SK-N-SH treated with all-trans-retinoic acid at 6 μM for 48 hours (cell line): Measurements from ENCODE around the gene STXBP3.

Source experiments
- ARNTL ChIP-seq: fragments of 450-650 bp; formaldehyde crosslinking; IDR thresholded peaks from 2 replicates; pipeline ENCODE4 v1.5.0; 2020; ENCODE audit warnings: low read depth, mild to moderate bottlenecking, moderate library complexity, borderline replicate concordance
- CSDC2 ChIP-seq: fragments of 250-450 bp; sonication (Bioruptor Pico); IDR thresholded peaks from 2 replicates; pipeline ENCODE4 v1.5.0; 2020; ENCODE audit warnings: mild to moderate bottlenecking, moderate library complexity
- GLIS3 ChIP-seq: fragments of 250-450 bp; sonication (Bioruptor Pico); IDR thresholded peaks from 2 replicates; pipeline ENCODE4 v1.5.0; 2020; ENCODE audit warnings: mild to moderate bottlenecking, moderate library complexity
- ISL1 ChIP-seq: fragments of 250-450 bp; sonication (Bioruptor Pico); IDR thresholded peaks from 2 replicates; pipeline ENCODE4 v2.1.2; 2022; ENCODE audit warnings: mild to moderate bottlenecking, moderate library complexity
- ZC3H10 ChIP-seq: fragments of 250-450 bp; sonication (Bioruptor Pico); IDR thresholded peaks from 2 replicates; pipeline ENCODE4 v1.5.1; 2021; ENCODE audit warnings: mild to moderate bottlenecking, moderate library complexity
- ZFP3 ChIP-seq: fragments of 250-450 bp; sonication (Bioruptor Pico); IDR thresholded peaks from 2 replicates; pipeline ENCODE4 v1.5.0; 2020; ENCODE audit warnings: mild to moderate bottlenecking, moderate library complexity
- ZFP30 ChIP-seq: fragments of 450-650 bp; formaldehyde crosslinking; IDR thresholded peaks from 2 replicates; pipeline ENCODE4 v1.5.0; 2022; ENCODE audit warnings: mild to moderate bottlenecking, moderate library complexity
- ZNF8 ChIP-seq: fragments of 450-650 bp; formaldehyde crosslinking; IDR thresholded peaks from 2 replicates; pipeline ENCODE4 v1.5.0; 2020; ENCODE audit warnings: mild to moderate bottlenecking, moderate library complexity
- TF ChIP-seq, protein P1 (sequence below): fragments of 250-450 bp; sonication (Bioruptor Pico); IDR thresholded peaks from 2 replicates; pipeline ENCODE4 v1.5.1; 2020; ENCODE audit warnings: low read depth, mild to moderate bottlenecking, moderate library complexity
- TF ChIP-seq, protein P2 (sequence below): fragments of 250-450 bp; sonication (Bioruptor Pico); IDR thresholded peaks from 2 replicates; pipeline ENCODE4 v1.5.0; 2020; ENCODE audit warnings: mild to moderate bottlenecking, moderate library complexity
- TF ChIP-seq, protein P3 (sequence below): fragments of 250-450 bp; sonication (Bioruptor Pico); IDR thresholded peaks from 2 replicates; pipeline ENCODE4 v1.8.0; 2021; ENCODE audit warnings: low read depth, mild to moderate bottlenecking, moderate library complexity, borderline replicate concordance
- TF ChIP-seq, protein P4 (sequence below): fragments of 250-450 bp; sonication (Bioruptor Pico); IDR thresholded peaks from 2 replicates; pipeline ENCODE4 v1.8.0; 2020; ENCODE audit warnings: mild to moderate bottlenecking, moderate library complexity, borderline replicate concordance

DNA sequence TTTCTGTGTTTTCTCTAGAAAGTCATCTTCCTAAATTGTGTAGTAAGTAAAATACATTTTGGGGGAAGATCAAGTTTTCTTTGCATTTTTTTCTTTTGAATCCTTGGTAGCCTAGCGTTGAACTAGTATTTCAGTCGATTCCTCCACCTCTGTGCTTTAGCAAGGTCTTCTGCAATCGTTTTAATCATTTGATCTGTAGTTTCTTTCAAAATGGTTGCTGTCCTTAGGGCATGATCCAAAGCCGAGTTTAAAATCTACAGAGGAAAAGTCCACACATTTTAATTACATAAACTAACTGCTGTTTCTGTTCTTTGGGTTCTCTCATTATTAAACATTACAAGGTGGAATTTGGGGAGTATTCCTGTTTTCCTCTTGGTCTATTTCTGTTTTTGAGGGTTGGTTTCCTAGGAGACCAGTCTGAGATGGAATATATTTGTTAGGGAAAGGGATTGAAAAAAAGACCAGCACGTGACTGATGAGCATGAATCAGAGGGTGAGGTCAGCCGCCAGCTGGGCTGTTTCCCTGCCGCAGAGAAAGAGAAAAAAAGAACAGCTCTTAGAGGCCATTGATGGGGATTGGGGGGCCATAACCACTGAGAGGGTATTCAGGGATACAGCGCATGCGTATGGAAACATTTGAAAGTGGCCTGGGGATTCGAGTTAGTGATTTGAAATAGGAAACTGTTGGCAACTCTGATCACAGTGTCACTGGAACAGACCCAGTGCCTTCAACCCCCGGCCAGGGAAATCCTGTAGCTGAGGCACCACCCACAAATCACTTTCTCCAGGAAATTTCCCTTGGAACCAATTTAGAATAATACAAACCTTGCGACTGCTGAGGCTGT lies 69.8 kb downstream of the STXBP3 start:
- TF ChIP-seq ISL1 (no peak), GLIS3 (CRISPR knock-in tag) (no peak), ZFP3 (CRISPR knock-in tag) (no peak), ARNTL (CRISPR knock-in tag) (0 out of 2 replicates have a peak, but pooled peaks have one; percentile 34), ZC3H10 (CRISPR knock-in tag) (no peak), ZFP30 (CRISPR knock-in tag) (no peak), ZNF8 (no peak; the same call in 1 of the 2 replicates), CSDC2 (CRISPR knock-in tag) (no peak)
- TF ChIP-seq, protein P1, sequence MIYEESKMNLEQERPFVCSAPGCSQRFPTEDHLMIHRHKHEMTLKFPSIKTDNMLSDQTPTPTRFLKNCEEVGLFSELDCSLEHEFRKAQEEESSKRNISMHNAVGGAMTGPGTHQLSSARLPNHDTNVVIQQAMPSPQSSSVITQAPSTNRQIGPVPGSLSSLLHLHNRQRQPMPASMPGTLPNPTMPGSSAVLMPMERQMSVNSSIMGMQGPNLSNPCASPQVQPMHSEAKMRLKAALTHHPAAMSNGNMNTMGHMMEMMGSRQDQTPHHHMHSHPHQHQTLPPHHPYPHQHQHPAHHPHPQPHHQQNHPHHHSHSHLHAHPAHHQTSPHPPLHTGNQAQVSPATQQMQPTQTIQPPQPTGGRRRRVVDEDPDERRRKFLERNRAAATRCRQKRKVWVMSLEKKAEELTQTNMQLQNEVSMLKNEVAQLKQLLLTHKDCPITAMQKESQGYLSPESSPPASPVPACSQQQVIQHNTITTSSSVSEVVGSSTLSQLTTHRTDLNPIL (CRISPR knock-in tag): no peak
- TF ChIP-seq, protein P2, sequence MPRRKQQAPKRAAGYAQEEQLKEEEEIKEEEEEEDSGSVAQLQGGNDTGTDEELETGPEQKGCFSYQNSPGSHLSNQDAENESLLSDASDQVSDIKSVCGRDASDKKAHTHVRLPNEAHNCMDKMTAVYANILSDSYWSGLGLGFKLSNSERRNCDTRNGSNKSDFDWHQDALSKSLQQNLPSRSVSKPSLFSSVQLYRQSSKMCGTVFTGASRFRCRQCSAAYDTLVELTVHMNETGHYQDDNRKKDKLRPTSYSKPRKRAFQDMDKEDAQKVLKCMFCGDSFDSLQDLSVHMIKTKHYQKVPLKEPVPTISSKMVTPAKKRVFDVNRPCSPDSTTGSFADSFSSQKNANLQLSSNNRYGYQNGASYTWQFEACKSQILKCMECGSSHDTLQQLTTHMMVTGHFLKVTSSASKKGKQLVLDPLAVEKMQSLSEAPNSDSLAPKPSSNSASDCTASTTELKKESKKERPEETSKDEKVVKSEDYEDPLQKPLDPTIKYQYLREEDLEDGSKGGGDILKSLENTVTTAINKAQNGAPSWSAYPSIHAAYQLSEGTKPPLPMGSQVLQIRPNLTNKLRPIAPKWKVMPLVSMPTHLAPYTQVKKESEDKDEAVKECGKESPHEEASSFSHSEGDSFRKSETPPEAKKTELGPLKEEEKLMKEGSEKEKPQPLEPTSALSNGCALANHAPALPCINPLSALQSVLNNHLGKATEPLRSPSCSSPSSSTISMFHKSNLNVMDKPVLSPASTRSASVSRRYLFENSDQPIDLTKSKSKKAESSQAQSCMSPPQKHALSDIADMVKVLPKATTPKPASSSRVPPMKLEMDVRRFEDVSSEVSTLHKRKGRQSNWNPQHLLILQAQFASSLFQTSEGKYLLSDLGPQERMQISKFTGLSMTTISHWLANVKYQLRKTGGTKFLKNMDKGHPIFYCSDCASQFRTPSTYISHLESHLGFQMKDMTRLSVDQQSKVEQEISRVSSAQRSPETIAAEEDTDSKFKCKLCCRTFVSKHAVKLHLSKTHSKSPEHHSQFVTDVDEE (CRISPR knock-in tag): no peak
- TF ChIP-seq, protein P3, sequence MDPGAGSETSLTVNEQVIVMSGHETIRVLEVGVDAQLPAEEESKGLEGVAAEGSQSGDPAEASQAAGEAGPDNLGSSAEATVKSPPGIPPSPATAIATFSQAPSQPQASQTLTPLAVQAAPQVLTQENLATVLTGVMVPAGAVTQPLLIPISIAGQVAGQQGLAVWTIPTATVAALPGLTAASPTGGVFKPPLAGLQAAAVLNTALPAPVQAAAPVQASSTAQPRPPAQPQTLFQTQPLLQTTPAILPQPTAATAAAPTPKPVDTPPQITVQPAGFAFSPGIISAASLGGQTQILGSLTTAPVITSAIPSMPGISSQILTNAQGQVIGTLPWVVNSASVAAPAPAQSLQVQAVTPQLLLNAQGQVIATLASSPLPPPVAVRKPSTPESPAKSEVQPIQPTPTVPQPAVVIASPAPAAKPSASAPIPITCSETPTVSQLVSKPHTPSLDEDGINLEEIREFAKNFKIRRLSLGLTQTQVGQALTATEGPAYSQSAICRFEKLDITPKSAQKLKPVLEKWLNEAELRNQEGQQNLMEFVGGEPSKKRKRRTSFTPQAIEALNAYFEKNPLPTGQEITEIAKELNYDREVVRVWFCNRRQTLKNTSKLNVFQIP (CRISPR knock-in tag): no peak
- TF ChIP-seq, protein P4, sequence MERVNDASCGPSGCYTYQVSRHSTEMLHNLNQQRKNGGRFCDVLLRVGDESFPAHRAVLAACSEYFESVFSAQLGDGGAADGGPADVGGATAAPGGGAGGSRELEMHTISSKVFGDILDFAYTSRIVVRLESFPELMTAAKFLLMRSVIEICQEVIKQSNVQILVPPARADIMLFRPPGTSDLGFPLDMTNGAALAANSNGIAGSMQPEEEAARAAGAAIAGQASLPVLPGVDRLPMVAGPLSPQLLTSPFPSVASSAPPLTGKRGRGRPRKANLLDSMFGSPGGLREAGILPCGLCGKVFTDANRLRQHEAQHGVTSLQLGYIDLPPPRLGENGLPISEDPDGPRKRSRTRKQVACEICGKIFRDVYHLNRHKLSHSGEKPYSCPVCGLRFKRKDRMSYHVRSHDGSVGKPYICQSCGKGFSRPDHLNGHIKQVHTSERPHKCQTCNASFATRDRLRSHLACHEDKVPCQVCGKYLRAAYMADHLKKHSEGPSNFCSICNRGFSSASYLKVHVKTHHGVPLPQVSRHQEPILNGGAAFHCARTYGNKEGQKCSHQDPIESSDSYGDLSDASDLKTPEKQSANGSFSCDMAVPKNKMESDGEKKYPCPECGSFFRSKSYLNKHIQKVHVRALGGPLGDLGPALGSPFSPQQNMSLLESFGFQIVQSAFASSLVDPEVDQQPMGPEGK (CRISPR knock-in tag): no peak
